ENCODE data around the gene PHACTR3. TPM values are rescaled to one million over a fixed set of nuclear protein-coding genes. Genes with fewer than 3 reads are reported as not detected.

Gene PHACTR3
- total RNA-seq, 1 experiment from 2014 or later: 0.10 TPM

DNA sequence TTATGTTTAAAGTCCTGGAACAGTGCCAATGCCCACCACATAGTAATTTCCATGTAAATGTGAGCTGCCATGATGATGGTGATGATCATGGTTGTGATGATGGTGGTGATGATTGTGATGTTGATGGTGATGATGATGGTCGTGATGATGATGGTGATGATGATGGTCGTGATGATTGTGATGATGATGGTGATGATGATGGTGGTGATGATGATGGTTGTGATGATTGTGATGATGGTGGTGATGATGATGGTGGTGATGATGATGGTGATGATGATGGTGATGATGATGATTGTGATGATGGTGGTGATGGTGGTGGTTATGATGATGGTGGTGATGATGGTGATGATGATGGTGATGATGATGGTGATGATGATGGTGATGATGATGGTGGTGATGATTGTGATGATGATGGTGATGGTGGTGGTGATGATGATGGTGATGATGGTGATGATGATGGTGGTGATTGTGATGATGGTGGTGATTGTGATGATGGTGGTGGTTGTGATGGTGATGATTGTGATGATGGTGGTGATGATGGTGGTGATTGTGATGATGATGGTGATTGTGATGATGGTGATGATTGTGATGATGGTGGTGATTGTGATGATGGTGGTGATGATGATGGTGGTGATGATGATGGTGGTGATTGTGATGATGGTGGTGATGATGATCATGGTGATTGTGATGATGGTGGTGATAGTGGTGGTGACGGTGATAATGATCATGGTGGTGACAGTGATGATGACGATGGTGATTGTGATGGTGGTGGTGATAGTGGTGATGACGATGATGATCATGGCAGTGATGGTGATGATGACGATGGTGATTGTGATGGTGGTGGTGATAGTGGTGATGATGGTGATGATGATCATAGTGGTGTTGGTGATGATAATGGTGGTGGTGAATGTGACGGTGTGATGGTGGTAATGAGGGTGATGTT lies 82.3 kb downstream of the PHACTR3 start:
- no TSS peak for BruUV-seq (replicated peaks)
- intact Hi-C loops (cut with micrococcal nuclease; ENCODE audit: unreplicated experiment) (no loop called here), in situ Hi-C loops (cut with HindIII; ENCODE audit: low pct_unique_long_range_greater_than_20kb, low sequenced_read_pairs) (no loop called here)
- CTCF ChIA-PET: no interaction called here
- DNase-seq (ENCODE audit: low read depth, low spot score) (no peak), ATAC-seq (no peak)
- H3K9me3 ChIP-seq (ENCODE audit: control insufficient read depth, insufficient read depth, low read depth, low read length): no peaks in the 10 kb centered on the region
- POLR2A ChIA-PET: no interaction called here
- no peak overlapping the region for H3K4me3 ChIP-seq (ENCODE audit: low read depth in 2 of 2, low read length in 2 of 2)
- H3K27me3 ChIP-seq (ENCODE audit: control insufficient read depth, insufficient read depth, low read length): peaks cover 12% of the 10 kb centered on the region
- H3K27ac ChIP-seq (ENCODE audit: low read length): no peak overlapping the region
- no peaks in the 10 kb centered on the region for H3K4me1 ChIP-seq (ENCODE audit: control insufficient read depth, insufficient read depth, low read length)
- TF ChIP-seq, protein P1, sequence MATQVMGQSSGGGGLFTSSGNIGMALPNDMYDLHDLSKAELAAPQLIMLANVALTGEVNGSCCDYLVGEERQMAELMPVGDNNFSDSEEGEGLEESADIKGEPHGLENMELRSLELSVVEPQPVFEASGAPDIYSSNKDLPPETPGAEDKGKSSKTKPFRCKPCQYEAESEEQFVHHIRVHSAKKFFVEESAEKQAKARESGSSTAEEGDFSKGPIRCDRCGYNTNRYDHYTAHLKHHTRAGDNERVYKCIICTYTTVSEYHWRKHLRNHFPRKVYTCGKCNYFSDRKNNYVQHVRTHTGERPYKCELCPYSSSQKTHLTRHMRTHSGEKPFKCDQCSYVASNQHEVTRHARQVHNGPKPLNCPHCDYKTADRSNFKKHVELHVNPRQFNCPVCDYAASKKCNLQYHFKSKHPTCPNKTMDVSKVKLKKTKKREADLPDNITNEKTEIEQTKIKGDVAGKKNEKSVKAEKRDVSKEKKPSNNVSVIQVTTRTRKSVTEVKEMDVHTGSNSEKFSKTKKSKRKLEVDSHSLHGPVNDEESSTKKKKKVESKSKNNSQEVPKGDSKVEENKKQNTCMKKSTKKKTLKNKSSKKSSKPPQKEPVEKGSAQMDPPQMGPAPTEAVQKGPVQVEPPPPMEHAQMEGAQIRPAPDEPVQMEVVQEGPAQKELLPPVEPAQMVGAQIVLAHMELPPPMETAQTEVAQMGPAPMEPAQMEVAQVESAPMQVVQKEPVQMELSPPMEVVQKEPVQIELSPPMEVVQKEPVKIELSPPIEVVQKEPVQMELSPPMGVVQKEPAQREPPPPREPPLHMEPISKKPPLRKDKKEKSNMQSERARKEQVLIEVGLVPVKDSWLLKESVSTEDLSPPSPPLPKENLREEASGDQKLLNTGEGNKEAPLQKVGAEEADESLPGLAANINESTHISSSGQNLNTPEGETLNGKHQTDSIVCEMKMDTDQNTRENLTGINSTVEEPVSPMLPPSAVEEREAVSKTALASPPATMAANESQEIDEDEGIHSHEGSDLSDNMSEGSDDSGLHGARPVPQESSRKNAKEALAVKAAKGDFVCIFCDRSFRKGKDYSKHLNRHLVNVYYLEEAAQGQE (IDR thresholded peaks at IDR 0.05; ENCODE audit: insufficient read depth in 1 of 2, low read depth in 2 of 2, low read length in 1 of 2): no peak
- TF ChIP-seq POLR2AphosphoS5 (IDR thresholded peaks at IDR 0.05; ENCODE audit: low read depth, low read length) (no peak), SIN3A (IDR thresholded peaks at IDR 0.05; ENCODE audit: borderline replicate concordance, insufficient read depth, low read depth, low read length) (no peak)
- TF ChIP-seq, protein P2, sequence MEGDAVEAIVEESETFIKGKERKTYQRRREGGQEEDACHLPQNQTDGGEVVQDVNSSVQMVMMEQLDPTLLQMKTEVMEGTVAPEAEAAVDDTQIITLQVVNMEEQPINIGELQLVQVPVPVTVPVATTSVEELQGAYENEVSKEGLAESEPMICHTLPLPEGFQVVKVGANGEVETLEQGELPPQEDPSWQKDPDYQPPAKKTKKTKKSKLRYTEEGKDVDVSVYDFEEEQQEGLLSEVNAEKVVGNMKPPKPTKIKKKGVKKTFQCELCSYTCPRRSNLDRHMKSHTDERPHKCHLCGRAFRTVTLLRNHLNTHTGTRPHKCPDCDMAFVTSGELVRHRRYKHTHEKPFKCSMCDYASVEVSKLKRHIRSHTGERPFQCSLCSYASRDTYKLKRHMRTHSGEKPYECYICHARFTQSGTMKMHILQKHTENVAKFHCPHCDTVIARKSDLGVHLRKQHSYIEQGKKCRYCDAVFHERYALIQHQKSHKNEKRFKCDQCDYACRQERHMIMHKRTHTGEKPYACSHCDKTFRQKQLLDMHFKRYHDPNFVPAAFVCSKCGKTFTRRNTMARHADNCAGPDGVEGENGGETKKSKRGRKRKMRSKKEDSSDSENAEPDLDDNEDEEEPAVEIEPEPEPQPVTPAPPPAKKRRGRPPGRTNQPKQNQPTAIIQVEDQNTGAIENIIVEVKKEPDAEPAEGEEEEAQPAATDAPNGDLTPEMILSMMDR (IDR thresholded peaks at IDR 0.05): no peak
- H3K36me3 ChIP-seq (ENCODE audit: control insufficient read depth, insufficient read depth, low read length): no peaks in the 10 kb centered on the region

DNA sequence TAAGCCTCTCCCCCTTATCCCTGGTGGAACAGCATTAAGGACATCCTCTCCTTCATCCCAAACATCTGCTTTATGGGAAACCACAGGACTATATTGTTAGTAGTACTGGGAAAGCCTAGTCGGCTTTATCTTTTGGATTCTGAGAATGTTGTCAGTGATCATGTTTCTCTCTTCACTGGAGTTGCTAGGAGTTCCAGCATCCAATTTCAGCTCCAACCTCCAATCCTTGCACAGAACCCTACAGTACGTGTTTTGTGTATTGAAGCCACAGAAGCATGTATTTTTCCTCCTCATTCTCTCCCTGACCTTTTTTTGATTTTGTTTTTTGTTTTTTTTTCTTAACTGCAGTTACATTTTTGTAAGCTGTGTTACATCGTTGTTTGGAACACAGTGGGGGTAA lies 84.0 kb downstream of the PHACTR3 start:
- Histone ChIP-seq H3K36me3 (ENCODE audit: control insufficient read depth, insufficient read depth, low read length) (no peaks in the 10 kb centered on the region), H3K9me3 (ENCODE audit: control insufficient read depth, insufficient read depth, low read depth, low read length) (no peaks in the 10 kb centered on the region), H3K27me3 (ENCODE audit: control insufficient read depth, insufficient read depth, low read length) (peaks cover 20% of the 10 kb centered on the region), H3K4me3 (ENCODE audit: low read depth in 2 of 2, low read length in 2 of 2) (no peak overlapping the region), H3K27ac (ENCODE audit: low read length) (no peak overlapping the region), H3K4me1 (ENCODE audit: control insufficient read depth, insufficient read depth, low read length) (no peaks in the 10 kb centered on the region)
- ATAC-seq: no peak
- intact Hi-C loops (cut with micrococcal nuclease; ENCODE audit: unreplicated experiment) (no loop called here), in situ Hi-C loops (cut with HindIII; ENCODE audit: low pct_unique_long_range_greater_than_20kb, low sequenced_read_pairs) (no loop called here)
- TF ChIP-seq TCF7L2 (IDR thresholded peaks at IDR 0.05; ENCODE audit: low read depth, low read length) (no peak), POLR2AphosphoS5 (IDR thresholded peaks at IDR 0.05; ENCODE audit: low read depth, low read length) (no peak), SIN3A (IDR thresholded peaks at IDR 0.05; ENCODE audit: borderline replicate concordance, insufficient read depth, low read depth, low read length) (no peak)
- TF ChIP-seq, protein P2 (IDR thresholded peaks at IDR 0.05): no peak
- TF ChIP-seq, protein P1 (IDR thresholded peaks at IDR 0.05; ENCODE audit: insufficient read depth in 1 of 2, low read depth in 2 of 2, low read length in 1 of 2): no peak
- POLR2A ChIA-PET: no interaction called here
- CTCF ChIA-PET: no interaction called here
- BruUV-seq (replicated peaks): no TSS peak
- DNase-seq (ENCODE audit: low read depth, low spot score): no peak
